LNCAP (cell line): ENCODE measurements around the gene HOXA4.

ENCODE experiments used
- CTCF ChIP-seq: fragments of 450-650 bp; IDR thresholded peaks from 2 replicates; pipeline ENCODE4 v1.5.1; 2017; ENCODE audit warnings: mild to moderate bottlenecking

HOXA4 gene

DNA sequence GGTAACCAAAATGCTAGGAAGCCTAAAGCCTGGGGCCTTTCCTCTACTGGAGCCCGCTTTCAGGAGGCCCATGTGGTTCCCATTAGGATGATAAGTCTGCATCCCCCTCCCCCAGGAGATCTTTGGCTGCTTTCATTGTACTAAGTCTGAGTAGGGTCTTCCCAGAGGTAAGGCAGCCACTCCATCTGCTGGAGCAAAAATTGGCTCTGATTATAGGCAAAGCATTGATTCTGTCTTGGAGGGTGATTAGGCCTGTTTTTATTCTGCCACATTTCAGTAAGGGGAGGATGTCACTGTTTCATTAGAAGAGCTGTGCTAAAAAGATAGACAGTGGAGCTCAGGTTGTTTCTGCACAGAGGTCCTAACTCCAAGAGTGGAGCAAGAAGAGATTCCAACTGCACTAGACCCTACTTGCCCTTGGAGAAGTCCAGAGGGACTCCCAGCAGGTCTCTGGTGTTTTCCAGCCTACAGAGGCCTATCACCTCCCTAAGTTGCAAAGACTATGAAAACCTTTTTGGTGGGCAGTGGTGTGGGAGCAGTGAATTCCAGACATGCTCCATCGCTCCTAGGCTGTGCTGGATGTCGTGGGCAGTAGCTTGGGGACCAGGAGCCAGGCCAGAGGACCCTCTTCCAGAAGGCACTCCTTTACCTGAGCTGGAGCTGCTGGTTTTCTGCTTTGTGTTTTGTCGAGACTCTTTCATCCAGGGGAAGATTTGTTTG, 20.9 kb downstream of the HOXA4 start:
- TF ChIP-seq CTCF = no peak

DNA sequence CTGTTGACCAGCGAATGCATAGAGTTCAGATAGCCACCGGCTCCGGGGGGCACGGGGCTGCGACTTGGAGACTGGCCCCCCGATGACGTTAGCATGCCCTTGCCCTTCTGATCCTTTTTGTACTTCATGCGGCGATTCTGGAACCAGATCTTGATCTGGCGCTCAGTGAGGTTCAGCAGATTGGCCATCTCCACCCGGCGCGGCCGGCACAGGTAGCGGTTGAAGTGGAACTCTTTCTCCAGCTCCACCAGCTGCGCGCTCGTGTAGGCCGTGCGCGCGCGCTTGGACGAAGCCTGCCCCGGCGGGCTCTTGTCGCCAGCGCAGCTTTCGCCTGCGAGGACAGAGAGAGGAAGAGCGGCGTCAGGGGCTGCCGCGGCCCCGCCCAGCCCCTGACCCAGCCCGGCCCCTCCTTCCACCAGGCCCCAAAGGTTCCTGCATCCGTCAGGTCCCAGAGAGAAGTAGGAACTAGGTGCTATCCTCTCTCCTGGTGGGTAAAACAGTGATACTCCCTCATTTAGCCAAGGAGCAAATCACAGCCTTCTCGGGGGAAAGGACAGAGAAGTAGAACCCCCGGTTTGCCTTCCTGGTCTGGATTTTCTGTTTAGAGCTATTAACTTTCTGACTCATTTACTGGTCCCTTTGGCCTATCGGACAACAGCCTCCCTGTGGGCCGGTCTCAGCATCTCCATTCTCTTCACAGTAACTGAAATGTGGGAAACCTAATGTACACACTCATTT, 22.0 kb downstream of the HOXA4 start:
- TF ChIP-seq CTCF = no peak

- no peak for TF ChIP-seq CTCF
Observed at GRCh38 chr7:27107391-27108381, 22.9 kb downstream of the HOXA4 start.

GRCh38 chr7:27106901-27107240, 23.7 kb downstream of the HOXA4 start:
- no peak for TF ChIP-seq CTCF

- TF ChIP-seq CTCF = no peak
Observed at GRCh38 chr7:27106181-27106900, 24.2 kb downstream of the HOXA4 start.

GRCh38 chr7:27105301-27106031, 25.1 kb downstream of the HOXA4 start:
- no peak for TF ChIP-seq CTCF
